ENCODE results near the gene TTC7B. TPM values are rescaled to one million over a fixed set of nuclear protein-coding genes. Genes with fewer than 3 reads are reported as not detected.
A peak's percentile ranks its signal among the peaks of the same experiment; 100 is the strongest.

TTC7B gene
- total and polyA plus RNA-seq, 2 experiments from 2014 or later = 7.9 to 28.6 TPM

DNA sequence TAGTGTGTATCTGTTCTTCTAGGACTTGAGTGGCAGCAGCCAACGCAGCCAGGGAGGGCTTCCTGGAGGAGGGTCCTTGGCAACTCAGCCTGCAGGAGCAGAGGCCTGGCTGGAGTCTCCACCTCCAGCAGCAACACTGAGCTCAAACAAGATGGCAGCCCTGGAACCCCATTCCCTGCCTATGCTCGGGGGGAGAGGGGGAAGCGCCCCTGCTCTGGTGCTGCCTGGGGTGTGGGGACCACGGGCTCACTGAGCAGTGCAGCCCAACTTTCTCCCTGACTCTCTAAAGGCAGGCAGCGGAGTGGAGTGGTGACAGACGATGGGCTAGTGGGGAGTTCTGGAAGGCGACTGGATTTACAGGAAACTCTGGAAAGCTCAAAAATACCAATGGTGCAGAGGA lies 258.7 kb downstream of the TTC7B start (continued):
- TF ChIP-seq, protein P1, sequence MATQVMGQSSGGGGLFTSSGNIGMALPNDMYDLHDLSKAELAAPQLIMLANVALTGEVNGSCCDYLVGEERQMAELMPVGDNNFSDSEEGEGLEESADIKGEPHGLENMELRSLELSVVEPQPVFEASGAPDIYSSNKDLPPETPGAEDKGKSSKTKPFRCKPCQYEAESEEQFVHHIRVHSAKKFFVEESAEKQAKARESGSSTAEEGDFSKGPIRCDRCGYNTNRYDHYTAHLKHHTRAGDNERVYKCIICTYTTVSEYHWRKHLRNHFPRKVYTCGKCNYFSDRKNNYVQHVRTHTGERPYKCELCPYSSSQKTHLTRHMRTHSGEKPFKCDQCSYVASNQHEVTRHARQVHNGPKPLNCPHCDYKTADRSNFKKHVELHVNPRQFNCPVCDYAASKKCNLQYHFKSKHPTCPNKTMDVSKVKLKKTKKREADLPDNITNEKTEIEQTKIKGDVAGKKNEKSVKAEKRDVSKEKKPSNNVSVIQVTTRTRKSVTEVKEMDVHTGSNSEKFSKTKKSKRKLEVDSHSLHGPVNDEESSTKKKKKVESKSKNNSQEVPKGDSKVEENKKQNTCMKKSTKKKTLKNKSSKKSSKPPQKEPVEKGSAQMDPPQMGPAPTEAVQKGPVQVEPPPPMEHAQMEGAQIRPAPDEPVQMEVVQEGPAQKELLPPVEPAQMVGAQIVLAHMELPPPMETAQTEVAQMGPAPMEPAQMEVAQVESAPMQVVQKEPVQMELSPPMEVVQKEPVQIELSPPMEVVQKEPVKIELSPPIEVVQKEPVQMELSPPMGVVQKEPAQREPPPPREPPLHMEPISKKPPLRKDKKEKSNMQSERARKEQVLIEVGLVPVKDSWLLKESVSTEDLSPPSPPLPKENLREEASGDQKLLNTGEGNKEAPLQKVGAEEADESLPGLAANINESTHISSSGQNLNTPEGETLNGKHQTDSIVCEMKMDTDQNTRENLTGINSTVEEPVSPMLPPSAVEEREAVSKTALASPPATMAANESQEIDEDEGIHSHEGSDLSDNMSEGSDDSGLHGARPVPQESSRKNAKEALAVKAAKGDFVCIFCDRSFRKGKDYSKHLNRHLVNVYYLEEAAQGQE (IDR thresholded peaks at IDR 0.05; ENCODE audit: unreplicated experiment) = no peak
- TF ChIP-seq ZNF331 (CRISPR knock-in tag; IDR thresholded peaks at IDR 0.05; ENCODE audit: low read depth) (no peak), STAT1 (IDR thresholded peaks at IDR 0.05; ENCODE audit: unreplicated experiment) (no peak), ZNF114 (CRISPR knock-in tag; IDR thresholded peaks at IDR 0.05) (no peak), JUNB (IDR thresholded peaks at IDR 0.05; ENCODE audit: unreplicated experiment) (no peak), NANOG (IDR thresholded peaks at IDR 0.05; ENCODE audit: borderline replicate concordance) (no peak)
- TF ChIP-seq, protein P2, sequence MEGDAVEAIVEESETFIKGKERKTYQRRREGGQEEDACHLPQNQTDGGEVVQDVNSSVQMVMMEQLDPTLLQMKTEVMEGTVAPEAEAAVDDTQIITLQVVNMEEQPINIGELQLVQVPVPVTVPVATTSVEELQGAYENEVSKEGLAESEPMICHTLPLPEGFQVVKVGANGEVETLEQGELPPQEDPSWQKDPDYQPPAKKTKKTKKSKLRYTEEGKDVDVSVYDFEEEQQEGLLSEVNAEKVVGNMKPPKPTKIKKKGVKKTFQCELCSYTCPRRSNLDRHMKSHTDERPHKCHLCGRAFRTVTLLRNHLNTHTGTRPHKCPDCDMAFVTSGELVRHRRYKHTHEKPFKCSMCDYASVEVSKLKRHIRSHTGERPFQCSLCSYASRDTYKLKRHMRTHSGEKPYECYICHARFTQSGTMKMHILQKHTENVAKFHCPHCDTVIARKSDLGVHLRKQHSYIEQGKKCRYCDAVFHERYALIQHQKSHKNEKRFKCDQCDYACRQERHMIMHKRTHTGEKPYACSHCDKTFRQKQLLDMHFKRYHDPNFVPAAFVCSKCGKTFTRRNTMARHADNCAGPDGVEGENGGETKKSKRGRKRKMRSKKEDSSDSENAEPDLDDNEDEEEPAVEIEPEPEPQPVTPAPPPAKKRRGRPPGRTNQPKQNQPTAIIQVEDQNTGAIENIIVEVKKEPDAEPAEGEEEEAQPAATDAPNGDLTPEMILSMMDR (conservative IDR thresholded peaks at IDR 0.05; ENCODE audit: low read depth in 2 of 2) = no peak

DNA sequence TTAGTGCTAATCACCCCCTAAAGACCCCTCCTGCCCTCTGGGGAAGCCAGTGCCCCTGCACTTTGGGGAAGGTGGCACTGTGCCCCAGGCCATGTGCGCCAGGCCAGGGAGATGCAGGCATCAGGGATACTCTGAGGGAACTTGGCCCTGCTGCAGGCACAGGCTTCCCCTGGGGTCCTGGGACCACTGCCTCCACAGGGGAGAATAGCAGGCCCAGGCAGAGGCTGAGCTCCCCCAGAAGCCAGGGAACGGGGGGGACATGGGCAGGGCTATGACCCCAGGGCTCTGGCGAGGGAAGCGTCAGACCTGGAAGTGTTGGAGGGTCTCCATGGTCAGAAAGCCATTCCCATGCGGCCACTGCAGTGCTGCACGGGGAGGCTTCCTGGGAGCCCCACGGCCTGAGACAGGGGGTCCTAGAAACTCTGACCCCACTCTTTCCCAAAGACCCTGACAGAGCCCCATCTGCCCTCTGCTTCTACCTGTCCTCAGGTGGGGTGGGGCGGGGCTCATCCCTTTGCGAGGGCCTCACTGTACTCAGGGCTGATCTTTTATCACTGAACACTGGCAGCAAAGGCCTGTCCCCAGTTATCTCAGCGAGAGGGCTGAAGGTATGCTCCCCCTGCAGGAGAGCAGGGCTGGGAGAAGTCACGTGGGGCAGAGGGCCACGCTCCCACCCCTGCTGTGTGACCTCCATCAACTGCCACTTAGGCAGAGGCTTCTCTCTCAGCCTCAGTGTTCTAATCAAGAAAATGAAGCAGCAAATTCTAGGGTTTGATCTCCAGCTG lies 259.4 kb downstream of the TTC7B start:
- H3K36me3 ChIP-seq (ENCODE audit: insufficient read depth) = no peaks in the 10 kb centered on the region
- ATAC-seq = no peak
- Mint-ChIP-seq H3K27ac (no peak overlapping the region), H3K36me3 (ENCODE audit: low read depth) (no peaks in the 10 kb centered on the region; the same call in 2 of the 3 replicates), H3K27me3 (ENCODE audit: insufficient read depth, low read depth, poor library complexity) (peaks cover 19% of the 10 kb centered on the region), H3K4me3 (no peak overlapping the region), H3K4me1 (peaks cover 19% of the 10 kb centered on the region), H3K9me3 (no peaks in the 10 kb centered on the region)
- no peaks in the 10 kb centered on the region for H3K9me2 ChIP-seq (ENCODE audit: insufficient read depth)
- no peaks in the 10 kb centered on the region for H3F3A ChIP-seq (replicated peaks; ENCODE audit: low read depth)
- DNase-seq (ENCODE audit: low spot score) = no peak
- H3K79me2 ChIP-seq (replicated peaks; ENCODE audit: insufficient read depth) = no peaks in the 10 kb centered on the region
- H3K4me2 ChIP-seq = peak overlapping the region; percentile 64; the same call in 1 of the 2 replicates
- H3K4me3 ChIP-seq = no peak overlapping the region
- H3K27ac ChIP-seq (ENCODE audit: low read depth) = no peak overlapping the region
- H3K4me1 ChIP-seq (ENCODE audit: insufficient read depth) = peaks cover 12% of the 10 kb centered on the region
- no peaks in the 10 kb centered on the region for H3K27me3 ChIP-seq (ENCODE audit: insufficient read depth)
- no peaks in the 10 kb centered on the region for H4K20me1 ChIP-seq (replicated peaks; ENCODE audit: insufficient read depth)
- H2AFZ ChIP-seq = peak overlapping the region; percentile 86; the same call in 1 of the 2 replicates
- TF ChIP-seq, protein P3, sequence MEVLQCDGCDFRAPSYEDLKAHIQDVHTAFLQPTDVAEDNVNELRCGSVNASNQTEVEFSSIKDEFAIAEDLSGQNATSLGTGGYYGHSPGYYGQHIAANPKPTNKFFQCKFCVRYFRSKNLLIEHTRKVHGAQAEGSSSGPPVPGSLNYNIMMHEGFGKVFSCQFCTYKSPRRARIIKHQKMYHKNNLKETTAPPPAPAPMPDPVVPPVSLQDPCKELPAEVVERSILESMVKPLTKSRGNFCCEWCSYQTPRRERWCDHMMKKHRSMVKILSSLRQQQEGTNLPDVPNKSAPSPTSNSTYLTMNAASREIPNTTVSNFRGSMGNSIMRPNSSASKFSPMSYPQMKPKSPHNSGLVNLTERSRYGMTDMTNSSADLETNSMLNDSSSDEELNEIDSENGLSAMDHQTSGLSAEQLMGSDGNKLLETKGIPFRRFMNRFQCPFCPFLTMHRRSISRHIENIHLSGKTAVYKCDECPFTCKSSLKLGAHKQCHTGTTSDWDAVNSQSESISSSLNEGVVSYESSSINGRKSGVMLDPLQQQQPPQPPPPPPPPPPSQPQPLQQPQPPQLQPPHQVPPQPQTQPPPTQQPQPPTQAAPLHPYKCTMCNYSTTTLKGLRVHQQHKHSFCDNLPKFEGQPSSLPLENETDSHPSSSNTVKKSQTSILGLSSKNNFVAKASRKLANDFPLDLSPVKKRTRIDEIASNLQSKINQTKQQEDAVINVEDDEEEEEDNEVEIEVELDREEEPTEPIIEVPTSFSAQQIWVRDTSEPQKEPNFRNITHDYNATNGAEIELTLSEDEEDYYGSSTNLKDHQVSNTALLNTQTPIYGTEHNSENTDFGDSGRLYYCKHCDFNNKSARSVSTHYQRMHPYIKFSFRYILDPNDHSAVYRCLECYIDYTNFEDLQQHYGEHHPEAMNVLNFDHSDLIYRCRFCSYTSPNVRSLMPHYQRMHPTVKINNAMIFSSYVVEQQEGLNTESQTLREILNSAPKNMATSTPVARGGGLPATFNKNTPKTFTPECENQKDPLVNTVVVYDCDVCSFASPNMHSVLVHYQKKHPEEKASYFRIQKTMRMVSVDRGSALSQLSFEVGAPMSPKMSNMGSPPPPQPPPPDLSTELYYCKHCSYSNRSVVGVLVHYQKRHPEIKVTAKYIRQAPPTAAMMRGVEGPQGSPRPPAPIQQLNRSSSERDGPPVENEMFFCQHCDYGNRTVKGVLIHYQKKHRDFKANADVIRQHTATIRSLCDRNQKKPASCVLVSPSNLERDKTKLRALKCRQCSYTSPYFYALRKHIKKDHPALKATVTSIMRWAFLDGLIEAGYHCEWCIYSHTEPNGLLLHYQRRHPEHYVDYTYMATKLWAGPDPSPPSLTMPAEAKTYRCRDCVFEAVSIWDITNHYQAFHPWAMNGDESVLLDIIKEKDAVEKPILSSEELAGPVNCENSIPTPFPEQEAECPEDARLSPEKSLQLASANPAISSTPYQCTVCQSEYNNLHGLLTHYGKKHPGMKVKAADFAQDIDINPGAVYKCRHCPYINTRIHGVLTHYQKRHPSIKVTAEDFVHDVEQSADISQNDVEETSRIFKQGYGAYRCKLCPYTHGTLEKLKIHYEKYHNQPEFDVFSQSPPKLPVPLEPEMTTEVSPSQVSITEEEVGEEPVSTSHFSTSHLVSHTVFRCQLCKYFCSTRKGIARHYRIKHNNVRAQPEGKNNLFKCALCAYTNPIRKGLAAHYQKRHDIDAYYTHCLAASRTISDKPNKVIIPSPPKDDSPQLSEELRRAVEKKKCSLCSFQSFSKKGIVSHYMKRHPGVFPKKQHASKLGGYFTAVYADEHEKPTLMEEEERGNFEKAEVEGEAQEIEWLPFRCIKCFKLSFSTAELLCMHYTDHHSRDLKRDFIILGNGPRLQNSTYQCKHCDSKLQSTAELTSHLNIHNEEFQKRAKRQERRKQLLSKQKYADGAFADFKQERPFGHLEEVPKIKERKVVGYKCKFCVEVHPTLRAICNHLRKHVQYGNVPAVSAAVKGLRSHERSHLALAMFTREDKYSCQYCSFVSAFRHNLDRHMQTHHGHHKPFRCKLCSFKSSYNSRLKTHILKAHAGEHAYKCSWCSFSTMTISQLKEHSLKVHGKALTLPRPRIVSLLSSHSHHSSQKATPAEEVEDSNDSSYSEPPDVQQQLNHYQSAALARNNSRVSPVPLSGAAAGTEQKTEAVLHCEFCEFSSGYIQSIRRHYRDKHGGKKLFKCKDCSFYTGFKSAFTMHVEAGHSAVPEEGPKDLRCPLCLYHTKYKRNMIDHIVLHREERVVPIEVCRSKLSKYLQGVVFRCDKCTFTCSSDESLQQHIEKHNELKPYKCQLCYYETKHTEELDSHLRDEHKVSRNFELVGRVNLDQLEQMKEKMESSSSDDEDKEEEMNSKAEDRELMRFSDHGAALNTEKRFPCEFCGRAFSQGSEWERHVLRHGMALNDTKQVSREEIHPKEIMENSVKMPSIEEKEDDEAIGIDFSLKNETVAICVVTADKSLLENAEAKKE (CRISPR knock-in tag; IDR thresholded peaks at IDR 0.05) = no peak
- TF ChIP-seq, protein P2 (conservative IDR thresholded peaks at IDR 0.05; ENCODE audit: low read depth in 2 of 2) = peak in 1 of 2 experiments; percentile 12; a peak in 1 of 4 replicates
- TF ChIP-seq EZH2phosphoT487 (IDR thresholded peaks at IDR 0.05; ENCODE audit: unreplicated experiment) (no peak), NANOG (IDR thresholded peaks at IDR 0.05; ENCODE audit: borderline replicate concordance) (no peak)

Data from GM23338 (cell line).